ENCODE measurements around the gene TNS3.

The TNS3 gene

DNA sequence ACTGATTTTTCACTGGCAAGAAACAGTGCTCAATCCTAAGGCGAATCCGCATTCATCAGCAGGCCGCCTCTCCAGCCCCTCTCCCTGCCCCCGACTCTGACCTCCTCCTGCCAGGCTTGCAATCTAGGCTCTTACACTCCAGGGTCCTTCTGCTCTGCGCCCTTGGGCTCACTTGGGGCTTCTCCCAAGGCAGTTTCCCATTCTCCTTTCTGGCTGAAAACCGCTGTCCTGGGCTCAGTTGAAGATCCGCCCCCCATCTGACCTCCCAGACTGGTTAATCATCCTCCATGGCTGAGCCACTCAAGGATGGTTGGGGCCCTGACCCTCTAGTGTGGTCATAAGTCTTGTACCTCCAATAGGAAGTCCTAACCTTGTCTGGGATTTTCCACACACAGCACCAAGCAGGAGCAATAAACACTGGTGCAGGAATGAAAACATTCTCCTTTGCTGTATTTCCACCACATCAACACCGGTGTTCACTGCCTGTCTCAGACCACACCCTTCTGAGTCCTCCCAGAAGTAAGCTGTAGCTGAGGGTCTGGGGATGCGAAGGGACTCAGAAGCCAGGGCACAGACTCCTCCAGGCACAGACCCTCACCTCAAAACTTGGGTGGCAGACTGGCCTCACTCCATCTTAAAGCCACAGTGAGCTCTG lies 42.4 kb downstream of the TNS3 start:
- no peak for DNase-seq (ENCODE audit: low read depth)
- TF ChIP-seq, protein P1, sequence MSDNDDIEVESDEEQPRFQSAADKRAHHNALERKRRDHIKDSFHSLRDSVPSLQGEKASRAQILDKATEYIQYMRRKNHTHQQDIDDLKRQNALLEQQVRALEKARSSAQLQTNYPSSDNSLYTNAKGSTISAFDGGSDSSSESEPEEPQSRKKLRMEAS (IDR thresholded peaks at IDR 0.05; ENCODE audit: low read depth, low read length): no peak
- TF ChIP-seq, protein P2, sequence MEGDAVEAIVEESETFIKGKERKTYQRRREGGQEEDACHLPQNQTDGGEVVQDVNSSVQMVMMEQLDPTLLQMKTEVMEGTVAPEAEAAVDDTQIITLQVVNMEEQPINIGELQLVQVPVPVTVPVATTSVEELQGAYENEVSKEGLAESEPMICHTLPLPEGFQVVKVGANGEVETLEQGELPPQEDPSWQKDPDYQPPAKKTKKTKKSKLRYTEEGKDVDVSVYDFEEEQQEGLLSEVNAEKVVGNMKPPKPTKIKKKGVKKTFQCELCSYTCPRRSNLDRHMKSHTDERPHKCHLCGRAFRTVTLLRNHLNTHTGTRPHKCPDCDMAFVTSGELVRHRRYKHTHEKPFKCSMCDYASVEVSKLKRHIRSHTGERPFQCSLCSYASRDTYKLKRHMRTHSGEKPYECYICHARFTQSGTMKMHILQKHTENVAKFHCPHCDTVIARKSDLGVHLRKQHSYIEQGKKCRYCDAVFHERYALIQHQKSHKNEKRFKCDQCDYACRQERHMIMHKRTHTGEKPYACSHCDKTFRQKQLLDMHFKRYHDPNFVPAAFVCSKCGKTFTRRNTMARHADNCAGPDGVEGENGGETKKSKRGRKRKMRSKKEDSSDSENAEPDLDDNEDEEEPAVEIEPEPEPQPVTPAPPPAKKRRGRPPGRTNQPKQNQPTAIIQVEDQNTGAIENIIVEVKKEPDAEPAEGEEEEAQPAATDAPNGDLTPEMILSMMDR (IDR thresholded peaks at IDR 0.05; ENCODE audit: low read depth, low read length): no peak
- no peak overlapping the region for H3K4me3 ChIP-seq (ENCODE audit: low read depth, low read length)

DNA sequence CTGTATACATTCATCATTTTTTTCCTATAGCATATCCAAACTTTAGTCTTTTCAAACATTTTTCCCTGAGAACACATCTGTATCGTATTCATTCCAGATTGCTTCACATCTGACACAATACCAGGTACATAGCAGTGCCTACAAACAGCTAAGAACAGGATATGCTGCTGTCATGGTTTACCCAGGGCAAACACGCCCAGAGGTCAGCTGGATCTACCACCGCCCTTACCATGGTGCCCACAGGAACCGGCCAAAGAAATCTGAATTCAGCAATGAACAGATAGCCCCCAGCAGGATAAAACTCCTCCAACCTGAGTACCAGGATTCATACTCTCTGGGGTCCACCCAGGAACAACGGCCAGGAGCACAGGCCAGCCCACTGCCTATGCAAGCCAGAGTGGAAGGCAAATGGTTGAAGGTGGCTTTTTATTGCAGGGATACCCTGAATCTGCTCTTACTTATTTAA lies 43.0 kb downstream of the TNS3 start:
- DNase-seq (ENCODE audit: low read depth): no peak
- no peak overlapping the region for H3K4me3 ChIP-seq (ENCODE audit: low read depth, low read length)
- no peak for TF ChIP-seq MYC (IDR thresholded peaks at IDR 0.05; ENCODE audit: low read depth, low read length)
- TF ChIP-seq, protein P2 (IDR thresholded peaks at IDR 0.05; ENCODE audit: low read depth, low read length): no peak
- TF ChIP-seq POLR2A (IDR thresholded peaks at IDR 0.05; ENCODE audit: extremely low read depth, insufficient read length): no peak
- TF ChIP-seq, protein P1 (IDR thresholded peaks at IDR 0.05; ENCODE audit: low read depth, low read length): no peak

DNA sequence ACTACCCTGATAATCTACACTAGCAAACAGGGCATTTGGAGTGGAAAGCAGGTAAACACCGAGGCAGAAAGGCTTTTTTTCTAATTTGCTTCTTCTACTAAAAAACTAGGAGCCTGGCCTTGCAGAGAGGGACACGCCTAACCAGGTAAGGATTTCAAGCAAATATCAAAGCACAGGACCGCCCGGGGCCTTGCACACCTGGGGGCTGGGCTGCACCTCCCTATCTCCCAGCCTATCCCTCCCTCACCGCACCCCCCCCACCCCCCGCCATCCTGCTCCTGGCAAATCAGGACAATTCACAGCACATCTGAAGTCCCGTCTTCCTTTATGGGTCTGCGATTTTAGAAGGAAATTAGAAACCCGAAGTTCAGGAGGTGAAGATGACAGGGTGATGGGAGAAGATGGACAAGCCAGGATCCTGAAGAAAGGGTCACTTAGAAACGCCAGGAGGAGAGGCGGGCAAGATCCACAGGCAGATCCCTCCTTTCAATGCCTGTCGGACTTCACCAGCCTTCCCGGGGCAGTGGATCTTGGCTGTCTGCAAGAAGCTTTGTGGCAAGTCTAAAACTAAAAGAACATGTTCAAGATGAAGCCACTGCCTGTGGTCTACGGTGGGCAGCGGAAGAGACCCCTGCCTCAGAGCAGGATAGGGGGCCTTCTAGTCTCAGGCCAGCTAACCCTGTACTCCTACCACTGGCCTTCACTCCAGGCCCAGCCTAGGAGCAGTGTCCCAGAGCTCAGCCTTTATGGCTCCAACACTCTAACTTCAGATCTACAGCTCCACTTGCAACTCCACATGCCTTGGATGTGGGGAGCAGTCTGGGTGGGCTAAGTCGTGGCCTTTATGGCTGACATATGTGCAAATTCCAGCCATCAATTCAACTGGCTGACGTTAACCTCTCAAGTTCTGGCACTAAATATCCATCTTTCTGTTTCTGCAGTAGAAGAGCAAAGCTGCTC lies 43.9 kb downstream of the TNS3 start:
- no peak for DNase-seq (ENCODE audit: low read depth)
- H3K4me3 ChIP-seq (ENCODE audit: low read depth, low read length): no peak overlapping the region
- TF ChIP-seq, protein P1 (IDR thresholded peaks at IDR 0.05; ENCODE audit: low read depth, low read length): no peak
- TF ChIP-seq, protein P2 (IDR thresholded peaks at IDR 0.05; ENCODE audit: low read depth, low read length): no peak
- TF ChIP-seq MYC (IDR thresholded peaks at IDR 0.05; ENCODE audit: low read depth, low read length) (no peak), POLR2A (IDR thresholded peaks at IDR 0.05; ENCODE audit: extremely low read depth, insufficient read length) (no peak)

DNA sequence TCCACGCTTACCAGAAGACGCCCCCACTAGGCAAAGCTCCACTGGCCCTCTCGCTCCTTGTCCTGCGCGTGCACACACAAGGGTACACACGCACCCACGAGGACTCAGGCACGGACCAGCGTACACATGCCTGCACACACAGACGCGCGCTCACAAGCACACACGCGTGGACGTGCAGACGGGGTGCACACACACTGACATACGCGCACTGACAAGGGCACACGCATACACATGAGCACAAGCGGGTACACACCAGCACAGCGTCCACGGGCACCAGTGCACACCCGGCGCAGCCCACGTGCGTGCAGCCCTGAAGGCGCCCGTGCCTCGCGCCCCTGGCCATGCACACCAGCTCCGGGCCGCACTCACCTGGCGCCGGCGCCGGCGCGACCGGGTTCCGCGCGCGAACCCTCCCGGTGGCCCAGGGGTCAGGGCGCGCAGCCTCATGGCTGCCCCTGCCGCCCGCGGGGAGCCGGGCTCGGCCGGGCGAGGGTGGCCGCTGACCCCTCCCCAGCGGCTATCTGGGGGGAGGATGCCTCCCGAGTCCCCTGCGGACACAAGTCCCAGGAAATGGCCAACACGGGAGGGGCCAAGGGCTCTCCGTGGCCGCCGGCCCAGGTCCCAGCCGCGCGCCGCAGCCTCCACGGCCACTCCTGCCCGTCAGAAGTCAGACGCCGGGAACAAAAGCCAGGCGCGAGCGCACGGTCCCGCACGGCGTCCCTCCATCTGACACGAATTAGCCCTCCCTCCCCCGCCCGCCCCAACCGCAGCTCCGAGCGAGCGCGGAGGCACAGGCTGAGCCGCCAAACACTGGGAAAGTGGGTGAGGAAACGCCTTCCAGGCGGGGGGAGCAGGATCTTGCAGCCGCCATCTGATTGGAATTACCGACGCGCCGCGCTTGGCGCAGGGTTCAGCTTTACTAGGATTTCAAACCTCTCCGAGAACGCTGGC lies 45.0 kb downstream of the TNS3 start:
- DNase-seq (ENCODE audit: low read depth): no peak
- TF ChIP-seq MYC (IDR thresholded peaks at IDR 0.05; ENCODE audit: low read depth, low read length): no peak
- TF ChIP-seq, protein P2 (IDR thresholded peaks at IDR 0.05; ENCODE audit: low read depth, low read length): no peak
- TF ChIP-seq POLR2A (IDR thresholded peaks at IDR 0.05; ENCODE audit: extremely low read depth, insufficient read length): no peak
- TF ChIP-seq, protein P1 (IDR thresholded peaks at IDR 0.05; ENCODE audit: low read depth, low read length): no peak
- no peak overlapping the region for H3K4me3 ChIP-seq (ENCODE audit: low read depth, low read length)
